ENCODE results near the gene ANKRD34A.

GRCh38 chr1:145985129-145985501 lies 20.7 kb upstream of the ANKRD34A start:
- TF ChIP-seq ZNF549 (tag by site-specific recombination; IDR thresholded peaks at IDR 0.05), result no peak
- no peak for TF ChIP-seq ZFP3 (tag by site-specific recombination; IDR thresholded peaks at IDR 0.05; ENCODE audit: low read depth)
- TF ChIP-seq ZNF132 (tag by site-specific recombination; IDR thresholded peaks at IDR 0.05; ENCODE audit: borderline replicate concordance), result no peak
- no peak for TF ChIP-seq BCL11B (tag by site-specific recombination; IDR thresholded peaks at IDR 0.05; ENCODE audit: low read depth)
- no peak for TF ChIP-seq CTCF (tag by site-specific recombination; IDR thresholded peaks at IDR 0.05)
- no peak for TF ChIP-seq ZNF335 (tag by site-specific recombination; conservative IDR thresholded peaks at IDR 0.05)
- no peak for TF ChIP-seq ZNF792 (tag by site-specific recombination; IDR thresholded peaks at IDR 0.05)
- TF ChIP-seq ZSCAN4 (tag by site-specific recombination; IDR thresholded peaks at IDR 0.05), result no peak
- no peak for TF ChIP-seq ZBTB26 (tag by site-specific recombination; optimal IDR thresholded peaks at IDR 0.05)
